Tibial artery (tissue), 4 donors: ENCODE results near the gene ACAD10.
"Not testable (repeated sequence)": the region's sequence is repeated elsewhere in the genome, so short reads cannot be mapped to it uniquely, and the experiment has no call there.

Experiments used
- DNase-seq, 2 donors: peaks; one replicate each; pipeline ENCODE4 v3.0.0-alpha.2; 2019
- H3K27ac ChIP-seq, 2 donors: fragments of 200-600 bp; sonication (generic) in 1 of 2; 1 replicate in 1 of 2; 2 replicates in 1 of 2; pipeline ENCODE4 v1.5.1; 2018 to 2019; ENCODE audit warnings: mild to moderate bottlenecking in 1 of 2
- H3K27me3 ChIP-seq, 2 donors: fragments of 200-600 bp; sonication (generic) in 1 of 2; one replicate each; pipeline versions ENCODE4 v1.5.1 to v1.6.0; 2016 to 2019
- H3K36me3 ChIP-seq, 3 donors: fragments of 200-600 bp; sonication (generic) in 2 of 3; one replicate each; pipeline ENCODE4 v1.5.1; 2016 to 2019; ENCODE audit warnings: mild to moderate bottlenecking in 2 of 3
- H3K4me1 ChIP-seq, 4 donors: fragments of 200-600 bp; sonication (generic) in 2 of 4; 1 replicate in 3 of 4; 2 replicates in 1 of 4; pipeline ENCODE4 v1.5.1; 2016 to 2019
- H3K4me3 ChIP-seq, 2 donors: fragments of 200-600 bp; sonication (generic) in 1 of 2; 1 replicate in 1 of 2; 2 replicates in 1 of 2; pipeline ENCODE4 v1.5.1; 2018 to 2019; ENCODE audit warnings: mild to moderate bottlenecking in 2 of 2
- H3K9me3 ChIP-seq, 3 donors: fragments of 200-600 bp; sonication (generic) in 1 of 3; one replicate each; pipeline ENCODE4 v1.5.1; 2016 to 2019
- CTCF ChIP-seq, 2 experiments: fragments of 200-600 bp in 1 of 2; fragments of 450-650 bp in 1 of 2; IDR thresholded peaks; one replicate each; pipeline ENCODE4 v1.5.1; 2017 to 2019; ENCODE audit warnings: antibody characterized with exemption in 2 of 2, mild to moderate bottlenecking in 1 of 2, moderate library complexity in 1 of 2
- intact Hi-C: fragments of 100-400 bp; cut with DNase I; formaldehyde crosslinking; loops from one replicate; pipeline ENCODE4 v1.15.0; 2023; ENCODE audit warnings: low total_unique reads

Gene ACAD10

GRCh38 chr12:111730420-111730819 lies 44.6 kb downstream of the ACAD10 start:
- Histone ChIP-seq H3K27me3 (no peaks in the 10 kb centered on the region), H3K27ac (no peak overlapping the region), H3K4me3 (no peak overlapping the region), H3K4me1 (no peaks in the 10 kb centered on the region), H3K36me3 (peaks cover 25 to 96% (median 54%) of the 10 kb centered on the region in 3 donors), H3K9me3 (no peaks in the 10 kb centered on the region)
- no peak for DNase-seq
- intact Hi-C loops: no loop called here
- no peak for TF ChIP-seq CTCF (IDR thresholded peaks at IDR 0.05)

GRCh38 chr12:111732786-111733185 lies 46.9 kb downstream of the ACAD10 start:
- H3K27me3 ChIP-seq: no peaks in the 10 kb centered on the region
- H3K9me3 ChIP-seq: no peaks in the 10 kb centered on the region
- intact Hi-C loops: no loop called here
- H3K4me3 ChIP-seq: no peak overlapping the region
- no peak overlapping the region for H3K27ac ChIP-seq
- no peaks in the 10 kb centered on the region for H3K4me1 ChIP-seq
- TF ChIP-seq CTCF (IDR thresholded peaks at IDR 0.05): no peak
- no peak for DNase-seq
- peaks cover 33 to 96% (median 63%) of the 10 kb centered on the region in 3 donors for H3K36me3 ChIP-seq

GRCh38 chr12:111733340-111733915 lies 47.6 kb downstream of the ACAD10 start:
- no peak overlapping the region for H3K27ac ChIP-seq
- TF ChIP-seq CTCF (IDR thresholded peaks at IDR 0.05): no peak
- no peak for DNase-seq
- H3K36me3 ChIP-seq: peaks cover 32 to 96% (median 65%) of the 10 kb centered on the region in 3 donors
- no peaks in the 10 kb centered on the region for H3K27me3 ChIP-seq
- intact Hi-C loops: no loop called here
- no peak overlapping the region for H3K4me3 ChIP-seq
- H3K4me1 ChIP-seq: no peaks in the 10 kb centered on the region
- H3K9me3 ChIP-seq: no peaks in the 10 kb centered on the region

- peaks cover 9 to 50% (median 28%) of the 10 kb centered on the region in 3 donors for H3K36me3 ChIP-seq
- H3K9me3 ChIP-seq, intact Hi-C loops, H3K27me3 ChIP-seq, DNase-seq, H3K4me3 ChIP-seq, H3K27ac ChIP-seq, H3K4me1 ChIP-seq: not testable (repeated sequence)
These were observed 53.7 kb downstream of the ACAD10 start for GRCh38 chr12:111739524-111739923.

- no peaks in the 10 kb centered on the region for H3K27me3 ChIP-seq
- no peak overlapping the region for H3K27ac ChIP-seq
- peaks cover 16 to 49% (median 30%) of the 10 kb centered on the region in 3 donors for H3K36me3 ChIP-seq
- DNase-seq: no peak
- intact Hi-C loops: no loop called here
- H3K4me1 ChIP-seq: peaks cover 0 to 7% (median 0%) of the 10 kb centered on the region in 4 donors
- no peak overlapping the region for H3K4me3 ChIP-seq
- no peak for TF ChIP-seq CTCF (IDR thresholded peaks at IDR 0.05)
- H3K9me3 ChIP-seq: no peaks in the 10 kb centered on the region
These were observed 55.5 kb downstream of the ACAD10 start for GRCh38 chr12:111741235-111741812.

GRCh38 chr12:111745211-111745610 lies 59.4 kb downstream of the ACAD10 start:
- Histone ChIP-seq H3K9me3 (no peaks in the 10 kb centered on the region), H3K27me3 (no peaks in the 10 kb centered on the region), H3K4me3 (no peak overlapping the region), H3K4me1 (peaks cover 0 to 7% (median 0%) of the 10 kb centered on the region in 4 donors), H3K27ac (no peak overlapping the region), H3K36me3 (peaks cover 37 to 60% (median 38%) of the 10 kb centered on the region in 3 donors)
- DNase-seq: no peak
- TF ChIP-seq CTCF (IDR thresholded peaks at IDR 0.05): no peak
- intact Hi-C loops: no loop called here
